ENCODE data around the gene FCHO2. TPM values are rescaled to one million over a fixed set of nuclear protein-coding genes. Genes with fewer than 3 reads are reported as not detected.

Gene FCHO2
- total RNA-seq, 1 experiment from 2014 or later = 2.5 TPM

- Histone ChIP-seq H3K36me3 (ENCODE audit: insufficient read depth, low read length, poor library complexity, severe bottlenecking) (peaks cover 4% of the 10 kb centered on the region), H3K9me3 (ENCODE audit: low read depth, low read length, poor library complexity, severe bottlenecking) (no peaks in the 10 kb centered on the region), H3K4me3 (ENCODE audit: low read depth, low read length, poor library complexity, severe bottlenecking) (peak overlapping the region; percentile 53), H3K27ac (ENCODE audit: low read depth, low read length, poor library complexity, severe bottlenecking) (no peak overlapping the region), H3K27me3 (replicated peaks; ENCODE audit: insufficient read depth, low read depth, low read length, poor library complexity) (peaks cover 21% of the 10 kb centered on the region), H3K4me1 (ENCODE audit: insufficient read depth, low read length, poor library complexity, severe bottlenecking) (peaks cover 26% of the 10 kb centered on the region)
- DNase-seq (ENCODE audit: low spot score) = no peak
- intact Hi-C loops (cut with micrococcal nuclease; ENCODE audit: unreplicated experiment) = no loop called here
- CTCF ChIA-PET = no interaction called here
- POLR2A ChIA-PET (ENCODE audit: low non-redundant PET) = no interaction called here
- TF ChIP-seq CTCF (conservative IDR thresholded peaks at IDR 0.05; ENCODE audit: low read depth, low read length) (no peak), EZH2 (IDR thresholded peaks at IDR 0.05; ENCODE audit: borderline replicate concordance, low read depth, low read length, poor library complexity, severe bottlenecking) (no peak)
- no TSS peak for BruUV-seq (replicated peaks)
Observed at GRCh38 chr5:73119451-73120157, 163.8 kb downstream of the FCHO2 start.

GRCh38 chr5:73120222-73121118 lies 164.6 kb downstream of the FCHO2 start, which contains the start of gene TMEM171:
TMEM171 (plus strand) TSS chr5:73120575; CDS start chr5:73123374, 2,799 bp downstream.
- DNase-seq (ENCODE audit: low spot score) = peak; percentile 40
- TF ChIP-seq CTCF (conservative IDR thresholded peaks at IDR 0.05; ENCODE audit: low read depth, low read length) = no peak
- TF ChIP-seq EZH2 (IDR thresholded peaks at IDR 0.05; ENCODE audit: borderline replicate concordance, low read depth, low read length, poor library complexity, severe bottlenecking) = no peak
- peak within 1 kb of the TSS; percentile 53 for H3K4me3 ChIP-seq (ENCODE audit: low read depth, low read length, poor library complexity, severe bottlenecking)
- ChIA-PET CTCF (no interaction called here), POLR2A (ENCODE audit: low non-redundant PET) (no interaction called here)
- H3K36me3 ChIP-seq (ENCODE audit: insufficient read depth, low read length, poor library complexity, severe bottlenecking) = peaks cover 5% of the 10 kb centered on the region
- BruUV-seq (replicated peaks) = no TSS peak
- intact Hi-C loops (cut with micrococcal nuclease; ENCODE audit: unreplicated experiment) = no loop called here
- H3K27ac ChIP-seq (ENCODE audit: low read depth, low read length, poor library complexity, severe bottlenecking) = no peak within 1 kb of the TSS
- H3K4me1 ChIP-seq (ENCODE audit: insufficient read depth, low read length, poor library complexity, severe bottlenecking) = peaks cover 27% of the 10 kb centered on the region
- H3K27me3 ChIP-seq (replicated peaks; ENCODE audit: insufficient read depth, low read depth, low read length, poor library complexity) = peaks cover 23% of the 10 kb centered on the region
- no peaks in the 10 kb centered on the region for H3K9me3 ChIP-seq (ENCODE audit: low read depth, low read length, poor library complexity, severe bottlenecking)

- intact Hi-C loops (cut with micrococcal nuclease; ENCODE audit: unreplicated experiment) = no loop called here
- no peak overlapping the region for H3K27ac ChIP-seq (ENCODE audit: low read depth, low read length, poor library complexity, severe bottlenecking)
- TF ChIP-seq EZH2 (IDR thresholded peaks at IDR 0.05; ENCODE audit: borderline replicate concordance, low read depth, low read length, poor library complexity, severe bottlenecking) = no peak
- TF ChIP-seq CTCF (conservative IDR thresholded peaks at IDR 0.05; ENCODE audit: low read depth, low read length) = no peak
Observed at GRCh38 chr5:73121119-73121463, 165.2 kb downstream of the FCHO2 start.

More at GRCh38 chr5:73121119-73121463, 165.2 kb downstream of the FCHO2 start:
- Histone ChIP-seq H3K4me1 (ENCODE audit: insufficient read depth, low read length, poor library complexity, severe bottlenecking) (peaks cover 30% of the 10 kb centered on the region), H3K36me3 (ENCODE audit: insufficient read depth, low read length, poor library complexity, severe bottlenecking) (peaks cover 5% of the 10 kb centered on the region), H3K9me3 (ENCODE audit: low read depth, low read length, poor library complexity, severe bottlenecking) (no peaks in the 10 kb centered on the region), H3K4me3 (ENCODE audit: low read depth, low read length, poor library complexity, severe bottlenecking) (peak overlapping the region; percentile 53), H3K27me3 (replicated peaks; ENCODE audit: insufficient read depth, low read depth, low read length, poor library complexity) (peaks cover 23% of the 10 kb centered on the region)
- TSS peak; percentile 58 for BruUV-seq (replicated peaks)
- POLR2A ChIA-PET (ENCODE audit: low non-redundant PET) = no interaction called here
- CTCF ChIA-PET = no interaction called here
- no peak for DNase-seq (ENCODE audit: low spot score)

Data from A673 (cell line).